ENCODE measurements around the gene TRNT1.

Gene TRNT1

GRCh38 chr3:3196148-3196861 is 69.6 kb downstream of the TRNT1 start:
- Histone ChIP-seq H3K36me3 (no peaks in the 10 kb centered on the region), H3K9me3 (replicated peaks in 1 of 11) (no peaks in the 10 kb centered on the region), H3K4me3 (no peak overlapping the region), H3K4me2 (no peak overlapping the region), H3K4me1 (peaks cover 0 to 7% (median 6%) of the 10 kb centered on the region in 10 experiments; a peak in 10 of 20 replicates), H4K20me1 (no peaks in the 10 kb centered on the region), H3K27me3 (no peaks in the 10 kb centered on the region), H3K9ac (no peak overlapping the region), H3K27ac (no peak overlapping the region)
- TF ChIP-seq Cebpa-rat (IDR thresholded peaks at IDR 0.05): no peak

Measured in BLaER1 treated with 17β-estradiol and CSF1 and Interleukin-3, amounts not matched to agents 10 nM and 100 nM (cell line).